Measurements from ENCODE around the gene TJP3.
A peak's percentile ranks its signal among the peaks of the same experiment; 100 is the strongest.

TJP3 gene

GRCh38 chr19:3691372-3691716 lies 16.8 kb upstream of the TJP3 start:
- DNase-seq, result no peak

- DNase-seq, result no peak
These were observed 16.5 kb upstream of the TJP3 start for GRCh38 chr19:3691726-3692125.

GRCh38 chr19:3692141-3693024 lies 15.8 kb upstream of the TJP3 start:
- DNase-seq, result peak; percentile 52

- DNase-seq, result no peak
These were observed 14.9 kb upstream of the TJP3 start for GRCh38 chr19:3693025-3693925.

- DNase-seq, result no peak
These were observed 13.6 kb upstream of the TJP3 start for GRCh38 chr19:3694361-3695123.

GRCh38 chr19:3695124-3695733 lies 13.0 kb upstream of the TJP3 start:
- no peak for DNase-seq

- no peak for DNase-seq
These were observed 12.1 kb upstream of the TJP3 start for GRCh38 chr19:3695986-3696659.

- DNase-seq, result no peak
These were observed 11.6 kb upstream of the TJP3 start for GRCh38 chr19:3696660-3696995.

GRCh38 chr19:3697094-3697493 lies 11.1 kb upstream of the TJP3 start:
- DNase-seq, result no peak

GRCh38 chr19:3697671-3698385 lies 10.4 kb upstream of the TJP3 start:
- DNase-seq, result no peak

GRCh38 chr19:3698386-3698950 lies 9.7 kb upstream of the TJP3 start:
- no peak for DNase-seq

GRCh38 chr19:3698974-3699740 lies 9.0 kb upstream of the TJP3 start:
- peak; percentile 32 for DNase-seq

- no peak for DNase-seq
These were observed 8.4 kb upstream of the TJP3 start for GRCh38 chr19:3699741-3700241.

GRCh38 chr19:3700242-3701032 lies 7.7 kb upstream of the TJP3 start, which contains the start of gene PIP5K1C:
PIP5K1C (minus strand) TSS chr19:3700468; CDS start chr19:3700390, 78 bp downstream.
- peak; percentile 95 for DNase-seq

GRCh38 chr19:3701200-3701599 lies 7.0 kb upstream of the TJP3 start:
- DNase-seq, result no peak

GRCh38 chr19:3707868-3708206 lies 347 bp upstream of the TJP3 start:
- DNase-seq, result no peak

GRCh38 chr19:3710265-3710812 lies 2.2 kb downstream of the TJP3 start:
- no peak for DNase-seq

- no peak for DNase-seq
These were observed 4.8 kb downstream of the TJP3 start for GRCh38 chr19:3712663-3713611.

Measured in activated CD4-positive, alpha-beta T cell treated with anti-CD3 and anti-CD28 coated beads, Interleukin-2, Interleukin-6, amounts not matched to agents 100 ng/mL and 50 ng/mL, durations not matched to agents 16 hours and 8 hours (primary cell).